Stimulated activated CD4-positive, alpha-beta T cell treated with anti-CD3 and anti-CD28 coated beads, Interleukin-12 subunit alpha, Interleukin-12 subunit beta, amount 100 ng/mL, for 4 hours (primary cell): Measurements from ENCODE around the gene CALML5.
"Not testable (repeated sequence)": the region's sequence is repeated elsewhere in the genome, so short reads cannot be mapped to it uniquely, and the experiment has no call there.

Source experiments
- DNase-seq: peaks from one replicate; pipeline ENCODE4 v3.0.0-alpha.2; 2020

Gene CALML5

GRCh38 chr10:5479481-5480161, 19.7 kb downstream of the CALML5 start:
- no peak for DNase-seq

- DNase-seq = no peak
Observed at GRCh38 chr10:5478694-5479305, 20.6 kb downstream of the CALML5 start.

- DNase-seq = no peak
Observed at GRCh38 chr10:5477948-5478693, 21.2 kb downstream of the CALML5 start.

GRCh38 chr10:5476918-5477525, 22.3 kb downstream of the CALML5 start:
- no peak for DNase-seq

GRCh38 chr10:5475974-5476807, 23.2 kb downstream of the CALML5 start:
- not testable (repeated sequence) for DNase-seq

- DNase-seq = not testable (repeated sequence)
Observed at GRCh38 chr10:5475088-5475487, 24.3 kb downstream of the CALML5 start.

- DNase-seq = not testable (repeated sequence)
Observed at GRCh38 chr10:5474642-5475041, 24.7 kb downstream of the CALML5 start.

- no peak for DNase-seq
Observed at GRCh38 chr10:5470062-5470751, 29.2 kb downstream of the CALML5 start.

- no peak for DNase-seq
Observed at GRCh38 chr10:5469353-5470061, 29.9 kb downstream of the CALML5 start.

- no peak for DNase-seq
Observed at GRCh38 chr10:5468262-5469106, 30.9 kb downstream of the CALML5 start.

GRCh38 chr10:5467634-5468255, 31.6 kb downstream of the CALML5 start:
- DNase-seq = no peak

- DNase-seq = no peak
Observed at GRCh38 chr10:5467207-5467535, 32.2 kb downstream of the CALML5 start.

GRCh38 chr10:5466451-5467206, 32.7 kb downstream of the CALML5 start:
- no peak for DNase-seq

GRCh38 chr10:5465976-5466450, 33.4 kb downstream of the CALML5 start:
- DNase-seq = no peak

- no peak for DNase-seq
Observed at GRCh38 chr10:5464546-5464945, 34.8 kb downstream of the CALML5 start.

- no peak for DNase-seq
Observed at GRCh38 chr10:5462841-5463293, 36.5 kb downstream of the CALML5 start.

- DNase-seq = no peak
Observed at GRCh38 chr10:5461914-5462840, 37.2 kb downstream of the CALML5 start.

- DNase-seq = no peak
Observed at GRCh38 chr10:5461203-5461588, 38.2 kb downstream of the CALML5 start.
